Thyroid gland (tissue), 4 donors: Measurements from ENCODE around the gene MROH8. TPM values are rescaled to one million over a fixed set of nuclear protein-coding genes. Genes with fewer than 3 reads are reported as not detected.

ENCODE experiments used
- DNase-seq, 2 donors: peaks; one replicate each; pipeline ENCODE4 v3.0.0-alpha.2; 2019
- H3K27ac ChIP-seq, 3 donors: fragments of 200-600 bp; sonication (generic); 1 replicate in 2 of 3; 2 replicates in 1 of 3; pipeline ENCODE4 v1.5.1; 2016 to 2019; ENCODE audit warnings: mild to moderate bottlenecking in 1 of 3, moderate library complexity in 1 of 3
- H3K27me3 ChIP-seq: fragments of 200-600 bp; sonication (generic); one replicate; pipeline ENCODE4 v1.5.1; 2019
- H3K36me3 ChIP-seq, 2 donors: fragments of 200-600 bp; sonication (generic); one replicate each; pipeline ENCODE4 v1.5.1; 2016 to 2019
- H3K4me1 ChIP-seq, 2 donors: fragments of 200-600 bp; sonication (generic); one replicate each; pipeline ENCODE4 v1.5.1; 2017 to 2019
- H3K4me3 ChIP-seq, 3 donors: fragments of 200-600 bp; sonication (generic); replicated peaks in 1 of 3; 1 replicate in 2 of 3; 2 replicates in 1 of 3; pipeline ENCODE4 v1.5.1; 2016; ENCODE audit warnings: mild to moderate bottlenecking in 1 of 3
- H3K9me3 ChIP-seq: fragments of 200-600 bp; sonication (generic); one replicate; pipeline ENCODE4 v1.5.1; 2017
- CTCF ChIP-seq, 6 experiments: fragments of 200-600 bp in 3 of 6; fragments of 450-650 bp in 3 of 6; sonication (generic) in 3 of 6; IDR thresholded peaks; one replicate each; pipeline ENCODE4 v1.5.1; 2016 to 2019; ENCODE audit warnings: antibody characterized with exemption in 6 of 6, mild to moderate bottlenecking in 2 of 6, inconsistent platforms in 1 of 6, moderate library complexity in 1 of 6
- POLR2A ChIP-seq, 2 donors: fragments of 450-650 bp; IDR thresholded peaks; one replicate each; pipeline ENCODE4 v1.6.1; 2017; ENCODE audit warnings: antibody characterized with exemption in 2 of 2, mild to moderate bottlenecking in 2 of 2, moderate library complexity in 1 of 2
- WGBS, 2 donors: methylation state at CpG; one replicate each; pipeline ENCODE4 v1.1.5; 2017; 5-methylcytosine and 5-hydroxymethylcytosine counted together
- intact Hi-C: fragments of 100-400 bp; cut with DNase I; formaldehyde crosslinking; loops from one replicate; pipeline ENCODE4 v1.15.1; 2023
- total RNA-seq, 4 donors: library from RNA; depleted of rRNA; stranded (reverse); fragments of >200 nt; gene quantifications; one replicate each; pipeline ENCODE4 v1.2.3, GENCODE V29; 2016

Gene MROH8
- total RNA-seq, 4 donors from 2014 or later: 2.3 to 7.5 (median 3.4) TPM

- TF ChIP-seq CTCF (IDR thresholded peaks at IDR 0.05) (no peak), POLR2A (IDR thresholded peaks at IDR 0.05) (no peak)
- intact Hi-C loops: loop anchor here (10.0 kb wide), 2 partner anchors 189 to 341 kb away; no protein-coding TSS in a partner anchor
- Histone ChIP-seq H3K36me3 (peaks cover 0 to 2% of the 10 kb centered on the region in 2 donors), H3K4me3 (no peak overlapping the region), H3K27ac (no peak overlapping the region), H3K4me1 (peaks cover 5 to 23% of the 10 kb centered on the region in 2 donors), H3K27me3 (no peaks in the 10 kb centered on the region), H3K9me3 (no peaks in the 10 kb centered on the region)
- no peak for DNase-seq
- 92 to 96% methylated on average over 8 of the region's 8 CpGs for WGBS, 2 donors
Observed at GRCh38 chr20:37193821-37194220, 14.5 kb upstream of the MROH8 start.

- H3K4me1 ChIP-seq: peaks cover 5 to 23% of the 10 kb centered on the region in 2 donors
- no peaks in the 10 kb centered on the region for H3K27me3 ChIP-seq
- intact Hi-C loops: loop anchor here (10.0 kb wide), 2 partner anchors 188 to 342 kb away; no protein-coding TSS in a partner anchor
Observed at GRCh38 chr20:37193226-37193625, 13.9 kb upstream of the MROH8 start.

GRCh38 chr20:37192137-37192854 lies 12.9 kb upstream of the MROH8 start:
- intact Hi-C loops: loop anchor here (10.0 kb wide), 2 partner anchors 187 to 343 kb away; no protein-coding TSS in a partner anchor
- Histone ChIP-seq H3K36me3 (peaks cover 0 to 5% of the 10 kb centered on the region in 2 donors), H3K27ac (no peak overlapping the region), H3K4me1 (peaks cover 5 to 23% of the 10 kb centered on the region in 2 donors), H3K27me3 (no peaks in the 10 kb centered on the region), H3K9me3 (no peaks in the 10 kb centered on the region), H3K4me3 (no peak overlapping the region)
- DNase-seq: peak; percentile 89
- WGBS, 2 donors: 43 to 51% methylated on average over 5 of the region's 5 CpGs
- TF ChIP-seq CTCF (IDR thresholded peaks at IDR 0.05) (peak; percentile 75 to 95 (median 88)), POLR2A (IDR thresholded peaks at IDR 0.05) (no peak)

More at GRCh38 chr20:37193226-37193625, 13.9 kb upstream of the MROH8 start:
- Histone ChIP-seq H3K9me3 (no peaks in the 10 kb centered on the region), H3K36me3 (no peaks in the 10 kb centered on the region), H3K4me3 (no peak overlapping the region), H3K27ac (no peak overlapping the region)
- WGBS, 2 donors: 89 to 91% methylated on average over 3 of the region's 3 CpGs
- no peak for TF ChIP-seq CTCF (IDR thresholded peaks at IDR 0.05)
- TF ChIP-seq POLR2A (IDR thresholded peaks at IDR 0.05): no peak
- no peak for DNase-seq

- Histone ChIP-seq H3K4me3 (no peak overlapping the region), H3K9me3 (no peaks in the 10 kb centered on the region), H3K36me3 (peaks cover 5 to 9% of the 10 kb centered on the region in 2 donors), H3K27me3 (no peaks in the 10 kb centered on the region), H3K27ac (no peak overlapping the region), H3K4me1 (peaks cover 5 to 19% of the 10 kb centered on the region in 2 donors)
- WGBS, 2 donors: 80 to 83% methylated on average over 9 of the region's 9 CpGs
- intact Hi-C loops: loop anchor here (10.0 kb wide), 2 partner anchors 186 to 344 kb away; no protein-coding TSS in a partner anchor
- no peak for DNase-seq
- TF ChIP-seq POLR2A (IDR thresholded peaks at IDR 0.05): no peak
- no peak for TF ChIP-seq CTCF (IDR thresholded peaks at IDR 0.05)
Observed at GRCh38 chr20:37190354-37191112, 11.2 kb upstream of the MROH8 start.
